ENCODE measurements around the gene TIMM22.
"Not testable (repeated sequence)": the region's sequence is repeated elsewhere in the genome, so short reads cannot be mapped to it uniquely, and the experiment has no call there.

The TIMM22 gene

GRCh38 chr17:1039123-1039507 is 42.2 kb downstream of the TIMM22 start:
- DNase-seq (ENCODE audit: low read depth in 3 of 3) = no peak

GRCh38 chr17:1039511-1040215 is 42.7 kb downstream of the TIMM22 start:
- no peak for DNase-seq (ENCODE audit: low read depth in 3 of 3)

- DNase-seq (ENCODE audit: low read depth in 3 of 3) = no peak
Measured at GRCh38 chr17:1040216-1040600, 43.3 kb downstream of the TIMM22 start.

GRCh38 chr17:1041746-1042145 is 44.8 kb downstream of the TIMM22 start:
- no peak for DNase-seq (ENCODE audit: low read depth in 3 of 3)

- DNase-seq (ENCODE audit: low read depth in 3 of 3) = no peak
Measured at GRCh38 chr17:1042486-1042885, 45.6 kb downstream of the TIMM22 start.

- no peak for DNase-seq (ENCODE audit: low read depth in 3 of 3)
Measured at GRCh38 chr17:1043601-1044251, 46.8 kb downstream of the TIMM22 start.

- DNase-seq (ENCODE audit: low read depth in 3 of 3) = not testable (repeated sequence)
Measured at GRCh38 chr17:1044387-1045009, 47.6 kb downstream of the TIMM22 start.

GRCh38 chr17:1045456-1045855 is 48.5 kb downstream of the TIMM22 start:
- no peak for DNase-seq (ENCODE audit: low read depth in 3 of 3)

GRCh38 chr17:1047177-1047878 is 50.4 kb downstream of the TIMM22 start:
- no peak for DNase-seq (ENCODE audit: low read depth in 3 of 3)

GRCh38 chr17:1047879-1048470 is 51.0 kb downstream of the TIMM22 start:
- no peak for DNase-seq (ENCODE audit: low read depth in 3 of 3)

GRCh38 chr17:1048516-1049115 is 51.7 kb downstream of the TIMM22 start:
- DNase-seq (ENCODE audit: low read depth in 3 of 3) = not testable (repeated sequence)

- DNase-seq (ENCODE audit: low read depth in 3 of 3) = no peak
Measured at GRCh38 chr17:1049446-1050225, 52.7 kb downstream of the TIMM22 start.

GRCh38 chr17:1050246-1050995 is 53.5 kb downstream of the TIMM22 start:
- DNase-seq (ENCODE audit: low read depth in 3 of 3) = no peak

GRCh38 chr17:1050996-1051925 is 54.3 kb downstream of the TIMM22 start:
- DNase-seq (ENCODE audit: low read depth in 3 of 3) = no peak
